GM23338 (cell line): ENCODE measurements around the gene SVBP.

Source experiments
- CTCF ChIP-seq, 2 experiments: fragments of 200-600 bp in 1 of 2; sonication (generic) in 1 of 2; conservative IDR thresholded peaks; 2 replicates each; pipeline versions ENCODE4 v1.5.1 to v1.6.1; 2016 to 2017; ENCODE audit warnings: antibody characterized with exemption in 2 of 2, low read depth in 2 of 2, mild to moderate bottlenecking in 2 of 2, moderate library complexity in 1 of 2
- EZH2 ChIP-seq: fragments of 200-600 bp; sonication (generic); IDR thresholded peaks from one replicate; pipeline ENCODE4 v1.8.0; 2017; ENCODE audit warnings: antibody characterized with exemption, mild to moderate bottlenecking, low read depth; ENCODE audit not compliant: unreplicated experiment
- EZH2phosphoT487 ChIP-seq: fragments of 200-600 bp; sonication (generic); IDR thresholded peaks from one replicate; pipeline ENCODE4 v1.8.1; 2018; ENCODE audit warnings: antibody characterized with exemption; ENCODE audit not compliant: unreplicated experiment
- REST ChIP-seq: IDR thresholded peaks from one replicate; pipeline ENCODE4 v1.6.1; 2018; ENCODE audit warnings: antibody characterized with exemption; ENCODE audit not compliant: unreplicated experiment
- STAT1 ChIP-seq: IDR thresholded peaks from one replicate; pipeline ENCODE4 v1.6.1; 2016; ENCODE audit warnings: antibody characterized with exemption; ENCODE audit not compliant: unreplicated experiment

- no peak for TF ChIP-seq REST
- no peak for TF ChIP-seq EZH2
- no peak for TF ChIP-seq CTCF (conservative IDR thresholded peaks at IDR 0.05; ENCODE audit: low read depth in 2 of 2)
- TF ChIP-seq STAT1, result no peak
- TF ChIP-seq EZH2phosphoT487, result no peak
Observed at GRCh38 chr1:42766741-42767509, 50.3 kb downstream of the SVBP start, which contains the start of the genes C1orf50 and P3H1.
